H1 (cell line): Measurements from ENCODE around the gene ISL2. TPM values are rescaled to one million over a fixed set of nuclear protein-coding genes. Genes with fewer than 3 reads are reported as not detected.

Experiments
- CTCF ChIA-PET: fragments of 300-600 bp; sonication (Branson Sonifier 250); formaldehyde crosslinking; loops from one replicate; lab custom pipeline; 2021; ENCODE audit not compliant: partially characterized antibody; lab: Charles Lee
- POLR2A ChIA-PET: fragments of 300-600 bp; sonication (Branson Sonifier 250); formaldehyde crosslinking; loops from one replicate; lab custom pipeline; 2021; ENCODE audit warnings: inconsistent platforms; ENCODE audit not compliant: partially characterized antibody; lab: Charles Lee
- DNase-seq, 2 experiments: peaks; one replicate each; pipeline versions ENCODE4 v3.0.0 to v3.0.0-alpha.2; 2010 to 2022; ENCODE audit warnings: low spot score in 2 of 2, low read depth in 1 of 2, mixed read lengths in 1 of 2
- FAIRE-seq: peaks from 2 replicates; lab custom pipeline; 2011; peaks lifted over from hg19 to GRCh38; lab: Jason Lieb, UNC
- H2AFZ ChIP-seq: 2 replicates; pipeline ENCODE4 v1.8.1; 2012; ENCODE audit warnings: low read length, inconsistent platforms
- H2AK5ac ChIP-seq: 2 replicates; pipeline ENCODE4 v1.6.1; 2013; ENCODE audit warnings: low read depth, low read length
- H2BK120ac ChIP-seq: replicated peaks from 2 replicates; pipeline ENCODE3; 2013; ENCODE audit warnings: low read depth, low read length, inconsistent platforms
- H2BK12ac ChIP-seq: 2 replicates; pipeline ENCODE4 v1.6.1; 2013; ENCODE audit warnings: low read depth, low read length
- H2BK15ac ChIP-seq: 2 replicates; pipeline ENCODE4 v1.6.1; 2013; ENCODE audit warnings: low read length
- H2BK20ac ChIP-seq: 2 replicates; pipeline ENCODE4 v1.6.1; 2013; ENCODE audit warnings: low read length
- H2BK5ac ChIP-seq: 2 replicates; pipeline ENCODE4 v1.6.1; 2013; ENCODE audit warnings: low read depth, low read length
- H3K14ac ChIP-seq: 2 replicates; pipeline ENCODE4 v1.6.1; 2013; ENCODE audit warnings: inconsistent platforms; ENCODE audit not compliant: insufficient read length
- H3K18ac ChIP-seq: 2 replicates; pipeline ENCODE4 v1.6.1; 2013; ENCODE audit warnings: low read length; ENCODE audit errors: extremely low read depth
- H3K23ac ChIP-seq: 2 replicates; pipeline ENCODE4 v1.6.1; 2013; ENCODE audit warnings: inconsistent platforms; ENCODE audit not compliant: insufficient read length
- H3K23me2 ChIP-seq: 2 replicates; pipeline ENCODE4 v1.6.1; 2013; ENCODE audit warnings: low read depth, low read length
- H3K27ac ChIP-seq: 2 replicates; pipeline ENCODE4 v1.6.1; 2011; ENCODE audit warnings: low read depth, low read length, inconsistent platforms
- H3K27me3 ChIP-seq, 4 experiments: replicated peaks in 1 of 4; 1 replicate in 1 of 4; 2 replicates in 3 of 4; pipeline versions ENCODE4 v1.6.1 to v1.8.1; 2011 to 2013; ENCODE audit warnings: low read length in 3 of 4, mild to moderate bottlenecking in 3 of 4, inconsistent platforms in 2 of 4, mixed read lengths in 2 of 4, moderate library complexity in 1 of 4; ENCODE audit not compliant: control insufficient read depth in 3 of 4, insufficient read depth in 3 of 4; ENCODE audit errors: extremely low read depth in 1 of 4
- H3K36me3 ChIP-seq, 4 experiments: 2 replicates each; pipeline versions ENCODE4 v1.6.1 to v1.8.1; 2011 to 2013; ENCODE audit warnings: mild to moderate bottlenecking in 4 of 4, low read length in 3 of 4, moderate library complexity in 2 of 4, control low read depth in 1 of 4, inconsistent platforms in 1 of 4; ENCODE audit not compliant: insufficient read depth in 4 of 4, control insufficient read depth in 2 of 4
- H3K4ac ChIP-seq: replicated peaks from 2 replicates; pipeline ENCODE3; 2013; ENCODE audit warnings: low read length, low read depth, mixed read lengths, inconsistent platforms; ENCODE audit not compliant: insufficient read length
- H3K4me1 ChIP-seq, 4 experiments: replicated peaks in 1 of 4; 1 replicate in 1 of 4; 2 replicates in 3 of 4; pipeline versions ENCODE4 v1.6.1 to v1.8.1; 2011 to 2013; ENCODE audit warnings: low read length in 3 of 4, inconsistent platforms in 2 of 4, mixed read lengths in 1 of 4; ENCODE audit not compliant: insufficient read depth in 4 of 4, control insufficient read depth in 3 of 4
- H3K4me2 ChIP-seq, 2 experiments: 2 replicates each; pipeline versions ENCODE4 v1.6.1 to v1.8.1; 2011 to 2013; ENCODE audit warnings: low read depth in 2 of 2, low read length in 2 of 2, control low read depth in 1 of 2, inconsistent platforms in 1 of 2, mild to moderate bottlenecking in 1 of 2; ENCODE audit not compliant: insufficient read depth in 1 of 2
- H3K4me3 ChIP-seq, 4 experiments: fragments of 200-600, 300-600 bp in 1 of 4; sonication (generic), shearing (Covaris generic), sonication (Bioruptor Twin) in 1 of 4; 2 replicates each; pipeline versions ENCODE4 v1.5.1 to v1.8.1; 2011 to 2016; ENCODE audit warnings: low read length in 4 of 4, low read depth in 3 of 4, control low read depth in 2 of 4, inconsistent platforms in 2 of 4, mild to moderate bottlenecking in 2 of 4, mixed read lengths in 1 of 4, moderate library complexity in 1 of 4; ENCODE audit not compliant: insufficient read depth in 2 of 4; ENCODE audit errors: extremely low read depth in 1 of 4
- H3K56ac ChIP-seq: replicated peaks from 2 replicates; pipeline ENCODE3; 2013; ENCODE audit warnings: low read depth, mild to moderate bottlenecking, mixed read lengths, low read length, inconsistent platforms; ENCODE audit not compliant: insufficient read length
- H3K79me1 ChIP-seq: 2 replicates; pipeline ENCODE4 v1.6.1; 2013; ENCODE audit warnings: low read depth, low read length, control low read depth
- H3K79me2 ChIP-seq, 2 experiments: 2 replicates each; pipeline versions ENCODE4 v1.6.1 to v1.8.1; 2012 to 2013; ENCODE audit warnings: low read length in 2 of 2, mild to moderate bottlenecking in 2 of 2, inconsistent platforms in 1 of 2; ENCODE audit not compliant: insufficient read depth in 2 of 2, control insufficient read depth in 1 of 2
- H3K9ac ChIP-seq, 4 experiments: replicated peaks in 1 of 4; 1 replicate in 1 of 4; 2 replicates in 3 of 4; pipeline versions ENCODE4 v1.6.1 to v1.8.1; 2011 to 2013; ENCODE audit warnings: low read depth in 3 of 4, low read length in 3 of 4, control low read depth in 2 of 4, mild to moderate bottlenecking in 2 of 4, moderate library complexity in 2 of 4, inconsistent platforms in 1 of 4; ENCODE audit errors: extremely low read depth in 1 of 4
- H3K9me3 ChIP-seq, 2 experiments: 2 replicates each; pipeline versions ENCODE4 v1.6.1 to v1.8.1; 2012 to 2013; ENCODE audit warnings: mild to moderate bottlenecking in 2 of 2, moderate library complexity in 2 of 2, control low read depth in 1 of 2, inconsistent platforms in 1 of 2, low read depth in 1 of 2, low read length in 1 of 2, mixed read lengths in 1 of 2; ENCODE audit not compliant: insufficient read depth in 2 of 2
- H4K20me1 ChIP-seq, 2 experiments: replicated peaks in 1 of 2; 2 replicates each; pipeline versions ENCODE3 to v1.8.1; 2011 to 2013; ENCODE audit warnings: inconsistent platforms in 2 of 2, low read length in 2 of 2, mild to moderate bottlenecking in 1 of 2; ENCODE audit not compliant: insufficient read depth in 2 of 2, control insufficient read depth in 1 of 2
- H4K5ac ChIP-seq: 2 replicates; pipeline ENCODE4 v1.6.1; 2013; ENCODE audit warnings: low read length, low read depth, mixed read lengths, inconsistent platforms; ENCODE audit not compliant: insufficient read length
- H4K8ac ChIP-seq: 2 replicates; pipeline ENCODE4 v1.8.0; 2013; ENCODE audit warnings: mild to moderate bottlenecking, moderate library complexity, low read length, inconsistent platforms; ENCODE audit not compliant: insufficient read depth; ENCODE audit errors: extremely low read depth
- H4K91ac ChIP-seq: replicated peaks from 2 replicates; pipeline ENCODE3; 2013; ENCODE audit warnings: low read length, mixed read lengths, inconsistent platforms; ENCODE audit not compliant: insufficient read length
- ASH2L ChIP-seq: fragments of 200-600, 300-600 bp; sonication (generic); IDR thresholded peaks from one replicate; pipeline ENCODE4 v1.7.1; 2017; ENCODE audit warnings: low read length
- CHD1 ChIP-seq: IDR thresholded peaks from 2 replicates; pipeline ENCODE4 v1.6.1; 2012; ENCODE audit warnings: low read depth, low read length, improper control_type of control experiment
- HDAC2 ChIP-seq, 2 experiments: fragments of 300-600 bp in 1 of 2; sonication (generic) in 1 of 2; IDR thresholded peaks; 2 replicates each; pipeline ENCODE4 v1.6.1; 2011 to 2012; ENCODE audit warnings: low read depth in 2 of 2, low read length in 2 of 2, mild to moderate bottlenecking in 2 of 2, moderate library complexity in 2 of 2, borderline replicate concordance in 1 of 2, inconsistent platforms in 1 of 2
- MAX ChIP-seq: IDR thresholded peaks from 2 replicates; pipeline ENCODE4 v1.6.1; 2012; ENCODE audit warnings: inconsistent platforms
- PHF8 ChIP-seq: fragments of 200-600 bp; sonication (generic); conservative IDR thresholded peaks from 2 replicates; pipeline ENCODE4 v1.7.1; 2012; ENCODE audit warnings: low read depth, mild to moderate bottlenecking, inconsistent platforms, low read length, moderate library complexity
- POLR2A ChIP-seq, 2 experiments: IDR thresholded peaks; 1 replicate in 1 of 2; 2 replicates in 1 of 2; pipeline ENCODE4 v1.6.1; 2011; ENCODE audit warnings: low read depth in 2 of 2, low read length in 2 of 2, mild to moderate bottlenecking in 2 of 2; ENCODE audit errors: control extremely low read depth in 1 of 2
- RAD21 ChIP-seq, 2 experiments: IDR thresholded peaks in 1 of 2; conservative IDR thresholded peaks in 1 of 2; 2 replicates each; pipeline ENCODE4 v1.6.1; 2011; ENCODE audit warnings: low read depth in 2 of 2, low read length in 2 of 2, improper control_type of control experiment in 1 of 2, inconsistent platforms in 1 of 2, mild to moderate bottlenecking in 1 of 2, moderate library complexity in 1 of 2
- RNF2 ChIP-seq: fragments of 200-900, 300-1000 bp; sonication (generic); IDR thresholded peaks from 2 replicates; pipeline ENCODE4 v1.7.1; 2016; ENCODE audit warnings: borderline replicate concordance, low read depth, mild to moderate bottlenecking, antibody characterized with exemption, low read length; ENCODE audit not compliant: poor library complexity, severe bottlenecking; ENCODE audit errors: missing control alignments
- SRF ChIP-seq: IDR thresholded peaks from 2 replicates; pipeline ENCODE4 v1.6.1; 2011; ENCODE audit warnings: mild to moderate bottlenecking, low read depth, low read length, moderate library complexity
- TAF7 ChIP-seq: optimal IDR thresholded peaks from 2 replicates; pipeline ENCODE3; 2011; ENCODE audit warnings: low read depth, mild to moderate bottlenecking, inconsistent platforms, low read length, moderate library complexity, borderline replicate concordance
- TBP ChIP-seq: IDR thresholded peaks from 2 replicates; pipeline ENCODE4 v1.6.1; 2011; ENCODE audit warnings: low read depth, low read length, improper control_type of control experiment
- TCF12 ChIP-seq: IDR thresholded peaks from 2 replicates; pipeline ENCODE4 v1.6.1; 2011; ENCODE audit warnings: low read depth, mild to moderate bottlenecking, low read length
- YY1 ChIP-seq: IDR thresholded peaks from 2 replicates; pipeline ENCODE4 v1.6.1; 2011; ENCODE audit warnings: low read depth, mild to moderate bottlenecking, low read length
- WGBS, 2 experiments: shearing (Covaris generic) in 1 of 2; methylation state at CpG; one replicate each; pipeline versions ENCODE4 v1.1.6 to v1.1.7; 2013 to 2015; ENCODE audit warnings: low lambda C conversion rate in 2 of 2, mixed read lengths in 2 of 2, inconsistent platforms in 1 of 2, low coverage in 1 of 2, missing lambda C conversion rate in 1 of 2; ENCODE audit not compliant: insufficient replicate concordance in 2 of 2, insufficient coverage in 1 of 2, insufficient read length in 1 of 2; ENCODE audit errors: extremely low coverage in 1 of 2, missing lambda C conversion rate in 1 of 2; 5-methylcytosine and 5-hydroxymethylcytosine counted together
- polyA plus RNA-seq, 7 experiments: library from polyadenylated mRNA; depleted of rRNA in 3 of 7; stranded (reverse) in 5 of 7; unstranded in 2 of 7; fragments of >200 nt in 5 of 7; fragments of 200-250 nt in 2 of 7; gene quantifications; 1 replicate in 5 of 7; 2 replicates in 1 of 7; 4 replicates in 1 of 7; pipeline versions ENCODE4 v1.2.1 to v1.2.3, GENCODE V29; 2011 to 2013; ENCODE audit warnings: missing spikeins in 2 of 7, mixed read lengths in 2 of 7
- total RNA-seq: library from RNA; stranded (reverse); fragmentation: NEBNext Ultra II Directional; extraction: Animal tissue kit (Norgen Biotek cat#: 25700); gene quantifications from 2 replicates; pipeline ENCODE4 v1.2.1, GENCODE V29; 2021

The ISL2 gene
- total and polyA plus RNA-seq, 2 of the 8 experiments (the other 6 are each of a cell fraction or from before 2014, with no cell fraction given) = 0.32 to 0.99 TPM

GRCh38 chr15:76345583-76345879 lies 9.0 kb downstream of the ISL2 start:
- no peak overlapping the region for H3K9ac ChIP-seq

More at GRCh38 chr15:76345583-76345879, 9.0 kb downstream of the ISL2 start:
- Histone ChIP-seq H2AK5ac (no peak overlapping the region), H3K9me3 (peaks cover 0 to 10% of the 10 kb centered on the region in 2 experiments; a peak in 1 of 4 replicates), H4K91ac (no peak overlapping the region), H3K27me3 (peaks cover 70 to 95% (median 80%) of the 10 kb centered on the region in 4 experiments), H4K8ac (no peak overlapping the region), H4K20me1 (peaks cover 5 to 13% of the 10 kb centered on the region in 2 experiments), H2BK20ac (no peak overlapping the region), H2AFZ (no peak overlapping the region), H3K56ac (no peak overlapping the region), H2BK15ac (no peak overlapping the region), H3K14ac (no peak overlapping the region), H2BK120ac (no peak overlapping the region), H3K4me3 (peak overlapping the region; percentile 51 to 68 (median 60); a peak in 5 of 8 replicates), H4K5ac (no peak overlapping the region), H3K4me1 (peaks cover 0 to 16% (median 10%) of the 10 kb centered on the region in 4 experiments; a peak in 6 of 7 replicates), H2BK12ac (no peak overlapping the region), H3K27ac (no peak overlapping the region), H3K23ac (no peak overlapping the region), H3K79me1 (no peaks in the 10 kb centered on the region), H3K79me2 (no peaks in the 10 kb centered on the region), H3K36me3 (peaks cover 0 to 14% (median 0%) of the 10 kb centered on the region in 4 experiments; a peak in 1 of 8 replicates), H3K18ac (no peak overlapping the region), H2BK5ac (no peak overlapping the region), H3K23me2 (peaks cover 13% of the 10 kb centered on the region; the same call in 1 of the 2 replicates), H3K4me2 (peak overlapping the region; percentile 77 to 84), H3K4ac (no peak overlapping the region)
- TF ChIP-seq ASH2L (no peak), TAF7 (no peak), CHD1 (no peak), POLR2A (IDR thresholded peaks at IDR 0.05; ENCODE audit: control extremely low read depth in 1 of 2, low read depth in 2 of 2, low read length in 2 of 2) (no peak), HDAC2 (IDR thresholded peaks at IDR 0.05; ENCODE audit: borderline replicate concordance in 1 of 2, low read depth in 2 of 2, low read length in 2 of 2) (peak in 1 of 2 experiments; percentile 75; a peak in 1 of 4 replicates), TBP (no peak), TCF12 (0 out of 2 replicates have a peak, but pooled peaks have one; percentile 38), SRF (no peak), YY1 (peak; percentile 16; the same call in 1 of the 2 replicates), MAX (no peak), PHF8 (0 out of 2 replicates have a peak, but pooled peaks have one; percentile 15), RAD21 (IDR thresholded peaks at IDR 0.05 in 1 of 2, conservative IDR thresholded peaks at IDR 0.05 in 1 of 2; ENCODE audit: low read depth in 2 of 2, low read length in 2 of 2) (peak in 1 of 2 experiments; percentile 1; a peak in 1 of 4 replicates), RNF2 (peak; percentile 83)
- peak; percentile 13 for FAIRE-seq
- WGBS, 2 experiments = 0% methylated on average over 7 of the region's 7 CpGs; no CpG with 5 or more reads in 1 of the 2 experiments
- ChIA-PET POLR2A (interaction anchor here (1.2 to 5.0 kb wide), 3 partner anchors 9 to 586 kb away, joined by 5 to 55 read pairs (median 6); partner anchors contain the start of genes ISL2 and RCN2), CTCF (interaction anchor here (0.5 to 3.6 kb wide), 5 partner anchors 8 to 378 kb away, joined by 3 to 22 read pairs (median 4); no protein-coding TSS in a partner anchor)
- no peak for DNase-seq
